ENCODE data around the gene AQP9. TPM values are rescaled to one million over a fixed set of nuclear protein-coding genes. Genes with fewer than 3 reads are reported as not detected.

AQP9 gene
- total and polyA plus RNA-seq, 2 of the 8 experiments (the other 6 are each of a cell fraction or from before 2014, with no cell fraction given) = not detected

GRCh38 chr15:58174709-58175108, 36.5 kb downstream of the AQP9 start:
- CTCF ChIA-PET (ENCODE audit: partially characterized antibody) = interaction anchor here (0.7 to 3.5 kb wide), 4 partner anchors 11 to 308 kb away, joined by 4 to 15 read pairs (median 9); no protein-coding TSS in a partner anchor

More at GRCh38 chr15:58174709-58175108, 36.5 kb downstream of the AQP9 start:
- Histone ChIP-seq H3K79me2 (ENCODE audit: control insufficient read depth in 1 of 2, insufficient read depth in 2 of 2, low read length in 2 of 2) (no peaks in the 10 kb centered on the region), H3K14ac (ENCODE audit: insufficient read length) (no peak overlapping the region), H3K56ac (replicated peaks; ENCODE audit: insufficient read length, low read depth, low read length) (no peak overlapping the region), H3K79me1 (ENCODE audit: low read depth, low read length) (no peaks in the 10 kb centered on the region), H3K9ac (replicated peaks in 1 of 4; ENCODE audit: extremely low read depth in 1 of 4, low read depth in 3 of 4, low read length in 3 of 4) (no peak overlapping the region), H4K5ac (ENCODE audit: insufficient read length, low read depth, low read length) (no peak overlapping the region), H3K4ac (replicated peaks; ENCODE audit: insufficient read length, low read depth, low read length) (no peak overlapping the region), H3K4me3 (ENCODE audit: extremely low read depth in 1 of 4, insufficient read depth in 2 of 4, low read depth in 3 of 4, low read length in 4 of 4) (no peak overlapping the region), H3K9me3 (ENCODE audit: insufficient read depth in 2 of 2, low read depth in 1 of 2, low read length in 1 of 2) (no peaks in the 10 kb centered on the region), H2BK20ac (ENCODE audit: low read length) (no peak overlapping the region), H3K18ac (ENCODE audit: extremely low read depth, low read length) (no peak overlapping the region), H2BK15ac (ENCODE audit: low read length) (no peak overlapping the region), H3K27ac (ENCODE audit: low read depth, low read length) (no peak overlapping the region), H2BK12ac (ENCODE audit: low read depth, low read length) (no peak overlapping the region), H4K8ac (ENCODE audit: extremely low read depth, insufficient read depth, low read length) (no peak overlapping the region), H2BK120ac (replicated peaks; ENCODE audit: low read depth, low read length) (no peak overlapping the region), H3K23ac (ENCODE audit: insufficient read length) (no peak overlapping the region), H2AK5ac (ENCODE audit: low read depth, low read length) (no peak overlapping the region), H3K27me3 (replicated peaks in 1 of 4; ENCODE audit: control insufficient read depth in 3 of 4, extremely low read depth in 1 of 4, insufficient read depth in 3 of 4, low read length in 3 of 4) (no peaks in the 10 kb centered on the region), H3K23me2 (ENCODE audit: low read depth, low read length) (no peaks in the 10 kb centered on the region), H3K4me2 (ENCODE audit: insufficient read depth in 1 of 2, low read depth in 2 of 2, low read length in 2 of 2) (no peak overlapping the region), H2BK5ac (ENCODE audit: low read depth, low read length) (no peak overlapping the region), H2AFZ (ENCODE audit: low read length) (no peak overlapping the region), H3K4me1 (replicated peaks in 1 of 4; ENCODE audit: control insufficient read depth in 3 of 4, insufficient read depth in 4 of 4, low read length in 3 of 4) (no peaks in the 10 kb centered on the region), H4K91ac (replicated peaks; ENCODE audit: insufficient read length, low read length) (no peak overlapping the region), H3K36me3 (ENCODE audit: control insufficient read depth in 2 of 4, insufficient read depth in 4 of 4, low read length in 3 of 4) (no peaks in the 10 kb centered on the region), H4K20me1 (replicated peaks in 1 of 2; ENCODE audit: control insufficient read depth in 1 of 2, insufficient read depth in 2 of 2, low read length in 2 of 2) (no peaks in the 10 kb centered on the region)
- TF ChIP-seq POU5F1 (IDR thresholded peaks at IDR 0.05; ENCODE audit: low read depth, low read length) (no peak), NRF1 (IDR thresholded peaks at IDR 0.05; ENCODE audit: low read depth, low read length) (no peak), RXRA (IDR thresholded peaks at IDR 0.05; ENCODE audit: insufficient read depth, low read depth, low read length) (no peak), GABPA (IDR thresholded peaks at IDR 0.05; ENCODE audit: borderline replicate concordance, insufficient read depth, low read length) (no peak), ZNF274 (IDR thresholded peaks at IDR 0.05; ENCODE audit: borderline replicate concordance, extremely low read depth, low read length) (no peak), USF2 (IDR thresholded peaks at IDR 0.05; ENCODE audit: low read length) (no peak), SIX5 (IDR thresholded peaks at IDR 0.05; ENCODE audit: low read depth, low read length) (no peak), TEAD4 (IDR thresholded peaks at IDR 0.05; ENCODE audit: low read depth, low read length) (no peak), RBBP5 (IDR thresholded peaks at IDR 0.05; ENCODE audit: borderline replicate concordance, low read depth, low read length) (no peak)
- WGBS, 2 experiments (ENCODE audit: extremely low coverage in 1 of 2, insufficient coverage in 1 of 2, insufficient read length in 1 of 2, insufficient replicate concordance in 2 of 2, low coverage in 1 of 2, low lambda C conversion rate in 2 of 2, missing lambda C conversion rate in 1 of 2) = 87% methylated on average over 5 of the region's 5 CpGs; no CpG with 5 or more reads in 1 of the 2 experiments
- DNase-seq (ENCODE audit: low read depth in 1 of 2, low spot score in 2 of 2) = no peak
- no peak for FAIRE-seq
- POLR2A ChIA-PET (ENCODE audit: partially characterized antibody) = interaction anchor here (0.6 kb wide), 1 partner anchor 15 kb away, joined by 5 read pairs; no protein-coding TSS in a partner anchor
